GM23248 (cell line): ENCODE results near the gene MYNN. TPM values are rescaled to one million over a fixed set of nuclear protein-coding genes. Genes with fewer than 3 reads are reported as not detected.

Source experiments
- DNase-seq: peaks from one replicate; pipeline ENCODE4 v3.0.0-alpha.2; 2015
- H2AFZ ChIP-seq: fragments of 200-600 bp; sonication (generic); 2 replicates; pipeline ENCODE4 v1.6.1; 2016; ENCODE audit warnings: antibody characterized with exemption
- H3F3A ChIP-seq: fragments of 200-600 bp; sonication (generic); 2 replicates; pipeline ENCODE4 v1.6.1; 2016; ENCODE audit warnings: mild to moderate bottlenecking, antibody characterized with exemption, mixed run types; ENCODE audit not compliant: insufficient read depth
- H3K27ac ChIP-seq: fragments of 200-600 bp; sonication (generic); 2 replicates; pipeline ENCODE4 v1.5.1; 2016; ENCODE audit warnings: mild to moderate bottlenecking
- H3K27me3 ChIP-seq: fragments of 200-600 bp; sonication (generic); replicated peaks from 2 replicates; pipeline ENCODE4 v1.6.1; 2016; ENCODE audit warnings: mild to moderate bottlenecking; ENCODE audit not compliant: insufficient read depth
- H3K36me3 ChIP-seq: fragments of 200-600 bp; sonication (generic); 2 replicates; pipeline ENCODE4 v1.6.1; 2016; ENCODE audit warnings: low read depth, mild to moderate bottlenecking
- H3K4me1 ChIP-seq: fragments of 200-600 bp; sonication (generic); 2 replicates; pipeline ENCODE4 v1.6.1; 2016; ENCODE audit warnings: mild to moderate bottlenecking; ENCODE audit not compliant: insufficient read depth
- H3K4me2 ChIP-seq: fragments of 200-600 bp; sonication (generic); one replicate; pipeline ENCODE4 v1.6.1; 2016; ENCODE audit warnings: mild to moderate bottlenecking; ENCODE audit not compliant: unreplicated experiment
- H3K4me3 ChIP-seq: fragments of 200-600 bp; sonication (generic); 2 replicates; pipeline ENCODE4 v1.5.1; 2016; ENCODE audit warnings: mild to moderate bottlenecking
- H3K79me2 ChIP-seq: fragments of 200-600 bp; sonication (generic); 2 replicates; pipeline ENCODE4 v1.6.1; 2016; ENCODE audit warnings: mild to moderate bottlenecking; ENCODE audit not compliant: insufficient read depth
- H3K9ac ChIP-seq: fragments of 200-600 bp; sonication (generic); 2 replicates; pipeline ENCODE4 v1.6.1; 2016; ENCODE audit warnings: mild to moderate bottlenecking
- H3K9me2 ChIP-seq: fragments of 200-600 bp; sonication (generic); 2 replicates; pipeline ENCODE4 v1.6.1; 2016; ENCODE audit warnings: mixed run types, mild to moderate bottlenecking, moderate library complexity; ENCODE audit not compliant: insufficient read depth
- H3K9me3 ChIP-seq: fragments of 200-600 bp; sonication (generic); one replicate; pipeline ENCODE4 v1.6.1; 2017; ENCODE audit warnings: low read depth
- H4K20me1 ChIP-seq: fragments of 200-600 bp; sonication (generic); 2 replicates; pipeline ENCODE4 v1.6.0; 2016; ENCODE audit not compliant: insufficient read depth
- EZH2 ChIP-seq: fragments of 200-600 bp; sonication (generic); IDR thresholded peaks from 2 replicates; pipeline ENCODE4 v1.6.1; 2018; ENCODE audit warnings: antibody characterized with exemption, mild to moderate bottlenecking; ENCODE audit not compliant: insufficient read depth, poor library complexity, severe bottlenecking
- EZH2phosphoT487 ChIP-seq: fragments of 200-600 bp; sonication (generic); IDR thresholded peaks from 2 replicates; pipeline ENCODE4 v1.6.1; 2018; ENCODE audit warnings: antibody characterized with exemption, moderate library complexity, mild to moderate bottlenecking, low read depth; ENCODE audit not compliant: insufficient read depth
- WGBS, 2 experiments: methylation state at CpG; one replicate each; pipeline ENCODE4 v1.1.6; 2015 to 2017; ENCODE audit warnings: low lambda C conversion rate in 2 of 2, low coverage in 1 of 2; ENCODE audit errors: missing lambda C conversion rate in 2 of 2; 5-methylcytosine and 5-hydroxymethylcytosine counted together
- in situ Hi-C: fragments of 300-500 bp; cut with MboI; formaldehyde crosslinking; loops from 2 replicates; pipeline ENCODE4 v1.15.0; 2020
- polyA plus RNA-seq: library from polyadenylated mRNA; unstranded; fragments of >200 nt; fragmentation: Nextera tagmentation; extraction: Ambion mirVana; gene quantifications from 2 replicates; pipeline ENCODE4 v1.2.1, GENCODE V29; 2016
- total RNA-seq: library from RNA; depleted of rRNA; stranded (reverse); fragments of >200 nt; shearing (Covaris generic); gene quantifications from 2 replicates; pipeline ENCODE4 v1.2.3, GENCODE V29; 2014

Gene MYNN
- total and polyA plus RNA-seq, 2 experiments from 2014 or later = 14.4 to 18.4 TPM

DNA sequence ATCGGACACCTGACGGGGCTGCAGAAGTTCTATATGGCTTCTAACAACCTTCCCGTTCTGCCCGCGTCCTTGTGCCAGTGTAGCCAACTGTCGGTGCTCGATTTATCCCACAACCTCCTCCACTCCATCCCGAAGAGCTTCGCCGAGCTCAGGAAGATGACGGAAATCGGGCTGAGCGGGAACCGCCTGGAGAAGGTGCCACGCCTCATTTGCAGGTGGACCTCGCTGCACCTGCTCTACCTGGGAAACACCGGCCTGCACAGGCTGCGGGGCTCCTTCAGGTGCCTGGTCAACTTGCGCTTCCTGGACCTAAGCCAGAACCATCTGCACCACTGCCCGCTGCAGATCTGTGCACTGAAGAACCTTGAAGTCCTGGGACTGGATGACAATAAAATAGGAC is 49.3 kb downstream of the MYNN start:
- Histone ChIP-seq H3K4me3 (no peak overlapping the region), H3K27ac (no peak overlapping the region), H3K27me3 (no peaks in the 10 kb centered on the region), H3K4me1 (peaks cover 13% of the 10 kb centered on the region), H3F3A (peaks cover 12% of the 10 kb centered on the region), H3K79me2 (no peaks in the 10 kb centered on the region), H3K9me3 (no peaks in the 10 kb centered on the region), H2AFZ (no peak overlapping the region), H4K20me1 (no peaks in the 10 kb centered on the region), H3K9ac (no peak overlapping the region), H3K4me2 (no peak overlapping the region), H3K36me3 (no peaks in the 10 kb centered on the region), H3K9me2 (no peaks in the 10 kb centered on the region)
- no peak for DNase-seq
- TF ChIP-seq EZH2phosphoT487 (no peak), EZH2 (no peak)
- in situ Hi-C loops = no loop called here
- 87 to 91% methylated on average over 20 of the region's 20 CpGs for WGBS, 2 experiments

DNA sequence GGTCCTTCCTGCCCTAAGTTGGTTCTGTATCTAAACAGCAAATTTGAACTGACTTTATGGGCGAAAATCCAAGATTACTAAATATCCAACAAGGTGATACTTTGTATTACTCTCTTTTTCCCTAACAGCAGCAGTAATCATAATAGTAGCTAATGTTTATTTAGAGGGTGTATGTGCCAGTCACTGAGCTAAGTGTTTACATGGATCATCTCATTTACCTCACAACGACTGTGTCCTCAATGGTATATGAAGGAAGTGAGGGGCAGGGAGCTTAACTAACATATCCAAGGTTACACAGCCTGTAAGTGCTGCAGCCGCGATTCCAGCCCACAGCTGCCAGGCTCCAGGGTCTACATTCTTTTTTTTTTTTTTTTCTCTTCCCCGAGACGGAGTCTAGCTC is 49.8 kb downstream of the MYNN start:
- no peak for DNase-seq
- H4K20me1 ChIP-seq = no peaks in the 10 kb centered on the region
- H3K27ac ChIP-seq = no peak overlapping the region
- H3K9me2 ChIP-seq = no peaks in the 10 kb centered on the region
- H3K79me2 ChIP-seq = no peaks in the 10 kb centered on the region
- no peaks in the 10 kb centered on the region for H3K36me3 ChIP-seq
- no peak for TF ChIP-seq EZH2
- no peak for TF ChIP-seq EZH2phosphoT487
- H3K4me3 ChIP-seq = no peak overlapping the region
- H3K4me2 ChIP-seq = no peak overlapping the region
- H3K9me3 ChIP-seq = no peaks in the 10 kb centered on the region
- in situ Hi-C loops = no loop called here
- no peak overlapping the region for H2AFZ ChIP-seq
- WGBS, 2 experiments = 60 to 62% methylated on average over 6 of the region's 6 CpGs
- no peaks in the 10 kb centered on the region for H3K27me3 ChIP-seq
- H3K4me1 ChIP-seq = peaks cover 11% of the 10 kb centered on the region
- peaks cover 11% of the 10 kb centered on the region for H3F3A ChIP-seq
- H3K9ac ChIP-seq = no peak overlapping the region

DNA sequence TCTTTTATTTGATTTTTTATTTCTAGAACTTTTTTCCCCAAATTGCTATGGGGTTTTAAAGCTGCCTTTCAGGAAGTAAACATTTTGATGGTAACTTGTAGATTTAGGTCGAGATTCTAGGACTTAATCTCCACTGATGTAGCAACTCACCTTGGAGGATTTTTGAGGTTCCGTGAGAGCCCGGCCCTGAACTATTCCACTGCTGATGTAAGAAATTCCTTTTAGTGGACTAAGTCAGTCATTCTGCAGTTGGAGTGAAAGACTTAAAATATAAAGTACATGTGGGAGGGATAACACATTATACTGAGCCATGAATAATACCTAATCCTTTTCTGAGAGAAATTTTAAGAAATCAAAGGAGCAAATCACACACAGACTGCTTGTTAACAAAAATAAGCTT is 52.1 kb downstream of the MYNN start:
- Histone ChIP-seq H3K79me2 (no peaks in the 10 kb centered on the region), H3K27me3 (no peaks in the 10 kb centered on the region), H3F3A (no peaks in the 10 kb centered on the region), H3K4me3 (no peak overlapping the region), H3K9ac (no peak overlapping the region), H3K4me2 (no peak overlapping the region), H3K9me3 (no peaks in the 10 kb centered on the region), H2AFZ (no peak overlapping the region), H3K36me3 (no peaks in the 10 kb centered on the region), H3K9me2 (no peaks in the 10 kb centered on the region), H4K20me1 (no peaks in the 10 kb centered on the region), H3K27ac (no peak overlapping the region), H3K4me1 (no peaks in the 10 kb centered on the region)
- in situ Hi-C loops = no loop called here
- no peak for DNase-seq
- 77 to 81% methylated on average over 3 of the region's 3 CpGs for WGBS, 2 experiments
- TF ChIP-seq EZH2 (no peak), EZH2phosphoT487 (no peak)

DNA sequence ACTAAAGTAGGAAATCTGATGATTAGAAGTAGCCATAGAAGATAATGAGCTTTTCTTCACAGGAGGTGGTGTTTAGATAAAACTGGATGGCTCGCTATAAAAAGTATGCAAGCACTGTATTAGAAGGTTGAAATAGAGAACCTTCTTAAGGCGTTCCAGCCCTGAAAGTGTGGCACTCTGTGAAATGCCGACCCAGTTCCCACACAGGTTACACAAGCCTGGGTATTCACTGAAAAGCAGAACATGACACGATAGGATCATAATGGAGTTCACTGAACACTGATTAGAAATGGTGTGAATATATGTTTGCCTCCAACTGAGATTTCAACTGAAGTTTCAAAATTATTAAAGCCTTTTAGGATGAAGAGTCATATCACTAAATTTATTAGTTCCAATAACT is 54.5 kb downstream of the MYNN start:
- no peaks in the 10 kb centered on the region for H4K20me1 ChIP-seq
- H3K27ac ChIP-seq = no peak overlapping the region
- no peak overlapping the region for H2AFZ ChIP-seq
- no peaks in the 10 kb centered on the region for H3K36me3 ChIP-seq
- H3K4me1 ChIP-seq = no peaks in the 10 kb centered on the region
- 87 to 91% methylated on average over 4 of the region's 4 CpGs for WGBS, 2 experiments
- no peak overlapping the region for H3K4me3 ChIP-seq
- no peaks in the 10 kb centered on the region for H3K9me2 ChIP-seq
- no peak overlapping the region for H3K4me2 ChIP-seq
- H3K9ac ChIP-seq = no peak overlapping the region
- H3K9me3 ChIP-seq = no peaks in the 10 kb centered on the region
- TF ChIP-seq EZH2phosphoT487 = no peak
- no peak for TF ChIP-seq EZH2
- no peaks in the 10 kb centered on the region for H3F3A ChIP-seq
- no peaks in the 10 kb centered on the region for H3K79me2 ChIP-seq
- DNase-seq = no peak
- no peaks in the 10 kb centered on the region for H3K27me3 ChIP-seq
- in situ Hi-C loops = no loop called here

DNA sequence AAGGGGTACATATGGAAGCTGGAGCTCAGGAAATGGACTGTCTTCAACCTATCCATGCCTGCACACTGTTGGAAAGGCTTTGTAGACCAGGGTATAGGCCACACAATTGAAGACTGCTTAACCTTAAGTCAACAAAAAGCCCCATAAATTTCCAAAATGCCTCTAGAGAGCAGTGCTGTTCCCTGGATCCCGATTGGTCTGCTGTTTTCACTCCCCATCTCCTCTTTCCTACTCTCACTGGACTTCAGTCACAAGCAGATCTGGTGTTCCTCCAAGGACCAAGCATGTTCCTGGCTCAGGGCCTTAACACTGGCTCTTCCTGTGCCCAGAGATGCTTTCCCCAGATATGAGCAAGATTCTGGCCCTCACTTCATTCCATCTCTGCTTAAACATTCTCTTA is 62.3 kb downstream of the MYNN start:
- Histone ChIP-seq H3K4me2 (no peak overlapping the region), H3K4me3 (no peak overlapping the region), H3F3A (peaks cover 21% of the 10 kb centered on the region), H3K9ac (peak overlapping the region; percentile 69), H3K27ac (peak overlapping the region; percentile 88), H3K4me1 (peaks cover 22% of the 10 kb centered on the region), H3K9me3 (no peaks in the 10 kb centered on the region), H2AFZ (peak overlapping the region; percentile 84), H3K79me2 (no peaks in the 10 kb centered on the region), H3K27me3 (no peaks in the 10 kb centered on the region), H4K20me1 (no peaks in the 10 kb centered on the region), H3K9me2 (no peaks in the 10 kb centered on the region), H3K36me3 (no peaks in the 10 kb centered on the region)
- DNase-seq = peak; percentile 22
- TF ChIP-seq EZH2phosphoT487 (no peak), EZH2 (no peak)
- 44 to 47% methylated on average over 1 of the region's 1 CpG for WGBS, 2 experiments
- in situ Hi-C loops = no loop called here
